ENCODE data around the gene CR1L.
A peak's percentile ranks its signal among the peaks of the same experiment; 100 is the strongest.
"Not testable (repeated sequence)": the region's sequence is repeated elsewhere in the genome, so short reads cannot be mapped to it uniquely, and the experiment has no call there.

Gene CR1L

DNA sequence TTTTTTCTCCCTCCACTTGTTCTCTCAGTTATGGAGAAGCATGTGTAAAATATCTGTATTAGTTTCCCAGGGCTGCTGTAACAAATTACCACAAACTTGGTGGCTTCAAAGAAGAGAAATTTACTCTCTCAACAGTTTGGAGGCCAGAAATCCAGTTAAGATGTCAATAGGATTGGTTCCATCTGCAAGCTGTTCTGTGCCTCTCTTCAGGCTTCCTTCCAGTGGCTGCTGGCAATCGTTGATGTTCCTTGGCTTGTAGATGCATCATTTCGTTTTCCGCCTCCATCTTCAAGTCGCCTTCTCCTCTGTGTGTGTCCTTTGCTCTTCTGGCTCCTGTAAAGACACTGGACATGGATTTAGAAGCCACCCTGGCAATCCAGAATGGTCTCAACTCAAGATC lies 45.6 kb downstream of the CR1L start:
- DNase-seq, result not testable (repeated sequence)

DNA sequence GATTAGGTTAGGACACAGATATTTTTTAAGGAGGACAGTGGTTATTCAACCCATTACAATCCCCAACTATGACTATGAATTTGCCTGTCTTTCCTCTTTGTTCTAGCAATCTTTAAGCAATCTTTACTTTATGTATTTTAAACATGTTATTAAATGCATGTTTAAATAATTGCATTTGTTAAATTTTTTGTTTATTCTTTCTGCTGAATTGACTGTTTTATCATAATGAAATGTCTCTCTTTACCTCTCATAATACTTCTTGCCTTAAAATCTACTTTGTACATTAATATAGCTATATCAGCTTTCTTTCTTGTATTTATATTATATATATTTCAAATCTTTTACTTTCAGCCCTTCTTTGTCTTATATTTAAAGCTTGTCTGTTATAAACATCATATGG lies 46.1 kb downstream of the CR1L start:
- no peak for DNase-seq

DNA sequence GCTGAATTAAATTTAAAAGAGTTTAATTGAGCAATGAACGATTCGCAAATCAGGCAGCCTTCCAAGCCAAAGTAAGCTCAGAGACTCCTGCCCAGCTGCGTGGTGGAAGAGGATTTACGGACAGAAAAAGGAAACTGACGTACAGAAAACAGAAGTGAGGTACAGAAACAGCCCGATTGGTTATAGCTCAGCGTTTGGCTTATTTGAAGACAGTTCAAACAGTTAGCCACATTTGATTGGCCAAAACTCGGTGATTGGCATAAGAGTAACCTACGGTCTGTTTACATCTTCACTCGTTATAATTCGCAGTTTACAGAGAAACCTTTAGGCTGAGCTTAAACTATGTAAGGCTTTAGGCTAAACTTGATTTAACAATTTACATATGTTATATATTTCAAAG lies 46.9 kb downstream of the CR1L start:
- no peak for DNase-seq

DNA sequence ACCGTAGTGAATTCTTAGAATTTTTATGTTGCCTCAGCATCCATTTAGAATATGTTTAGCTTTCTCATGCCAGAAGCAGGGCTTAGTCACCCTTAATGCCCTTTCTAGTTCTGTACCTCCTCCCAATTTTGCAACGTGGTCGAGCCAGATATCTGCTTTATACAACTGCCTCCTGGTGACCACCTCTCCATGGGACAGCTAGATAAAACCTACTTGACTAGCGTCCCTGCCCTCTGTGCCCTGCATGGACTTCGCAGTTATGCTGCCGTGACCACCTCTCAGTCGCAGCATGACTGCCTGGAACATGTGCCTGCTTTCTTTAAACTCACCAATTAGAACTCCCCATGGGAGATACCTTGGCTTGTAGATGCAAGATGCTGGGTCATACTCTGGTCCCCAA lies 47.4 kb downstream of the CR1L start:
- not testable (repeated sequence) for DNase-seq

DNA sequence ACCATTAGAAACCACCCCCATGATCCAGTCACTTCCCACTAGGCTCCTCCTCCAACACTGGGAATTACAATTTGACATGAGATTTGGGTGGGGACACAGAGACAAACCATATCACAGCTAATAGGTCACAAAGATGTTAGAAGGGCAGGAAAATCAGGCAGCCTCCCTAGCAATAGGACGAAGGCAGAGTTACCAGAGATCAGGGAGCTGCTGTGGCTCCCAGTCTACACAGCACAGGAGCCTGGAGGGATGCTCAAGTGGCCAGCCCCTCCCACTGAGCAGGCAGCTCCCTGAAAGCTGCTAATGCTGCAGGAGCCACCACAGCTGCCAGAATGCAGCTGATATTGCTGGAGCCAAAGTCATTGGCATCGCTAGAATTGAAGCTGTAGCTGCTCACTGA lies 51.0 kb downstream of the CR1L start:
- DNase-seq, result no peak

DNA sequence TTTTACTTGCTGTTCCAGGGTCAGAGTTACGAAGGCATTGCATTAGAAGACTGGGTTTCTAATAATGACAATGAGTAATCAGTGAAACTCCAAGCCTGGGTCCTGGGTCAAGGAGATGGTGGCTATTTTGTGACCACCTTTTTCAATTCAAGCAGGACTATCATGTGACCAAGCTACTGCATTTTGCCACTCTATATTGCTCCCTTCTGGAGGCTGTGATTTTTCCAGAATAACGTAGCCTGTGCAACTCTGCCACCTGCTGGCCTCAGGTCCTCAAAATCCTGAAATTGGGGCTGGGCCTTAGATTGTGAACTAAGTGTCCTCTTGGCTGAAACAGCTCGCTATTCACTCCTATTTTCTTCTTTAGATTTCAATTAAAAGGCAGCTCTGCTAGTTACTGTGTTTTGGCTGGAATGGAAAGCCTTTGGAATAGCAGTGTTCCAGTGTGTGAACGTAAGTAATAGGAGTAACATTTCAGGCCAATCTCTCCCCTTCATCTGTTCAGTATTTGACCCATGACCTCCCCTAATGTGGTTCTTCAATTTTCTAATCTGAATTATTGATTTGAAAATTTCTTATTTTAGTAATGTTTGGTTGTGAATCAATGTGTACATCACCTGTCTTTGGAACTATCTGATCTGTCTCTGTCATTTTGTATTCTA lies 54.0 kb downstream of the CR1L start:
- DNase-seq, result peak in 1 of 4 experiments; percentile 7

DNA sequence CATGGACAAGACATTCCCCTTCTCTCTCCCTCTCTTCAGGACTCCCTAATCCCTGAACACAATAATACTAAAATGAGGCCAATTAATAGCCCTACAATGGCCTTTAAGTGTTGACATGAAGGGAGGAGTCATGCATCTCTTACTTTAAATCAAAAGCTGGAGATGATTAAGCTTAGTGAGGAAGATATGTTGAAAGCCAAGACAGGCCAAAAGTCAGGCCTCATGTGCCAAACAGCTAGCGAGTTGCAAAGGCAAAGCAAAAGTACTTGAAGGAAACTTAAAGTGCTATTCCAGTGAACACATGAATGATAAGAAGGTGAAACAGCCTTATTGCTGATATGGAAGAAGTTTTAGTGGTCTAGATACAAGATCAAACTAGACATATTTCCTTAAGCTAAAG lies 57.4 kb downstream of the CR1L start:
- no peak for DNase-seq

DNA sequence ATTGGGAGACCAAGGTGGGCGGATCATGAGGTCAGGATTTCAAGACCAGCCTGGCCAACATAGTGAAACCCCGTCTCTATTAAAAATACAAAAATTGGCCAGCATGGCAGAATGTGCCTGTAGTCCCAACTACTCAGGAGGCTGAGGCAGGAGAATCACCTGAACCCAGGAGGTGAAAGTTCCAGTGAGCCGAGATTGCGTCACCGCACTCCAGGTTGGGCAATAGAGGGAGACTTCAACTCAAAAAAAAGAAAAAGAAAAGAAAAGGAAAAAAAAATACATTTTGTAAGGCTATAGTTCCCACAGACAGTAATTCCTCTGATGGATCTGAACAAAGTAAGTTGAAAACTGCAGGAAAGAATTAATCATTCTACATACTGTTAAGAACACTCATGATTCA lies 58.8 kb downstream of the CR1L start:
- DNase-seq, result no peak

DNA sequence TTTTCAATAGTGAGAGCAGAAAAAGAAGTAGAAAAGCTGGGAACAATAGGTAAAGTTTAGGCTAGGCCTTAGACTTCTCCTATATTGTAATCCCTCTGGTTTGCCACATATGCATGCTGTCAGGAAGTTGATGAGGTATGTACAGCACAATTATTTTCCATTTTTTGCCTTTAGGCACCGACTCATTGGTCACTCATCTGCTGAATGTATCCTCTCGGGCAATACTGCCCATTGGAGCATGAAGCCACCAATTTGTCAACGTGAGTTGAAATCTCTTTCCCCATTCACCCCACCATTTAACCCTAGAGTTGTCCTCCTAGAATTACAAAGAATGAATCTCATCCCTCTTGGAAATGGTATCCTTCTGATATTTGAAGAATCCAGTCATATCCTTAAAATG lies 63.1 kb downstream of the CR1L start:
- DNase-seq, result not testable (repeated sequence)

DNA sequence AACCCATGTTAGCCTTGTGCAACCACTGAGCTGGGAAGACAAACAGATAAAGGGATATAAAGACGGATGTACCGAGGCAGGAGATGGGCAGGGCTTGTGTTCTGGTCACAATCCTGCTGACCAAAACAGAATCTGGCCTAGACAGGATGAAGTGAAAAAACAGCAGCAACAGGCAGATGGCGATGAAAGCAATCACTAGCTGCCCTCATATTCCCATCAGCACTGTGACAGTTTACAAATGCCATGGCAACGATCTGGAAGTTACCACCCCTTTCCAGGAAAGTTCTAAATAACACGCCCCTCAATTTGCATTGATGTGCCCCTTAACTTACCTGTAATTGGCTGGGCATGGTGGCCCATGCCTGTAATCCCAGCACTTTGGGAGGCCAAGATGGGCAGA lies 66.4 kb downstream of the CR1L start:
- no peak for DNase-seq

DNA sequence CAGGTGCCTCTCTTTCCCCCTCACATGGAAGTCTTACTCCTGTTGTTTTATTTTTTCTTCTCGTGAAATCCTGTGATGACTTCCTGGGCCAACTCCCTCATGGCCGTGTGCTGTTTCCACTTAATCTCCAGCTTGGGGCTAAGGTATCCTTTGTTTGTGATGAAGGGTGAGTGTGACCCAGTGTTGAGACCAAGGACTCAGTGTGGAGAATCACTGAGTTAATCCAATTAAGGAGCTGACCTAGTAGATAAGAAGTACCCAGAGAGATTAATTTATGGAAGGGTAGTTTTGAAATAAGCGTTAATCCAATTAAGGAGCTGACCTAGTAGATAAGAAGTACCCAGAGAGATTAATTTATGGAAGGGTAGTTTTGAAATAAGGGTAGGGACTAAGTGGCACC lies 67.8 kb downstream of the CR1L start:
- not testable (repeated sequence) for DNase-seq

DNA sequence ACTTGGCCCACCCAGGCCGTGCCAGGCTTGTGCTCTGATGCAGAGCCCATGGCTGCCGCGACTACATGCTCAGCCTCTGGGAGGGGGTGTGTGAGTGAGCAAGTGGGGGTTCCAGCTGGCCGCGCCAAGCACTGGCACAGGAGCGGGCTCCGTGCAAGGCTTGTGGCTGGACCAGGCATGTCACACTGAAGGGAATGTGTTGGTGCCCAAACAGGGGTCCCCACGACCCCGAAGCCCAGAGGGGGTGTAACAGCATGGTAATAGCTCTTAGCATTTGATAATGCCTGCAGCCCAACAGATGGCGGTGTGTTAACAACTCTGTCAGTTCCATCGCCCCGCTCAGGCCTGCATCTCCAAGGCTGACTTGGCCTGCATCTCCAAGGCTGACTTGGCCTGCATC lies 68.6 kb downstream of the CR1L start:
- DNase-seq, result no peak

DNA sequence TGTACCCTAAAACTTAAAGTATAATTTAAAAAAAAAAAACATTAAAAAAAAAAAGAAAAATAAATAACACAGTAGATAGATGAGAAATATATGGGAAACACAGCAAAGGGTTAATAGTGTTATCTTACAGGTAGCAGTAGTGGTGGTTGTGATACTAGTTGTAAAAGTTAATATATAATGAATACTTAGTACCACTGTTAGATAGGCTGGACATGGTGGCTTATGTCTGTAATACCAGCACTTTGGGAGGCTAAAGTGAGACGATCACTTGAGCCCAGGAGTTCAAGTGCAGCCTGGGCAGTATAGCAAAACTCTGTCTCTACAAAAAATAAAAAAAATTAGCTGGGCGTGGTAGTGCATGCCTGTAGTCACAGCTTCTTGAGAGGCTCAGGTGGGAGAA lies 74.3 kb downstream of the CR1L start:
- DNase-seq, result no peak

DNA sequence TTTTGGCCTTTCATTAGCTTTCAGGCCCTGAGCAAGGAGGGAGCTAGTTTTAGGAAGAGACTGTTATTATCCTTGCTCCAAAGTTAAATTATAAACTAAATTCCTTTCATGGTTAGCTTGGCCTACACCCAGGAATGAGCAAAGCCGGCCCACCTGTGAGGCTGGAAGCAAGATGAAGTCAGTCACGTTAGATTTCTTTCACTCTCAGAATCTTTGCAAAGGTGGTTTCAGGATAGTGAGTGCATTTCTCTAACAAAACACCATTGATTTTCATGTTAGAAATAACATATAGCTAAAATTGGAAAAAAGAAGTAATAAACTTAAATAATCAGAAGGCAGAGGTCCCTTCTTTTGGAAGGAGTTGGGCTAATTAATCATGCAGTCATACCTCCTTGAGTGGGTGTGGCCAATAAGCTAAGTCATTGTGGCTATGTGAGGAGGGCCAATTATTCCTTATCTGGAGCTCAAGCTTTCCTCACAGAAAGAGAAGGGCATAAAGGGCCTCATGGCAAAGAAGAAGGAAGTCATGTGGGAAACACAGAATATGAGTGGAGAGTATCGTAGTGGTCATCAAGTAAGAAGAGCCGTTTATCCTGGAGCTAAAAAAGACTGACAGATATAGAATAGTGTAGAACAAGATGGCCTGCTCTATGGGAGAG lies 83.4 kb downstream of the CR1L start:
- DNase-seq, result not testable (repeated sequence)

DNA sequence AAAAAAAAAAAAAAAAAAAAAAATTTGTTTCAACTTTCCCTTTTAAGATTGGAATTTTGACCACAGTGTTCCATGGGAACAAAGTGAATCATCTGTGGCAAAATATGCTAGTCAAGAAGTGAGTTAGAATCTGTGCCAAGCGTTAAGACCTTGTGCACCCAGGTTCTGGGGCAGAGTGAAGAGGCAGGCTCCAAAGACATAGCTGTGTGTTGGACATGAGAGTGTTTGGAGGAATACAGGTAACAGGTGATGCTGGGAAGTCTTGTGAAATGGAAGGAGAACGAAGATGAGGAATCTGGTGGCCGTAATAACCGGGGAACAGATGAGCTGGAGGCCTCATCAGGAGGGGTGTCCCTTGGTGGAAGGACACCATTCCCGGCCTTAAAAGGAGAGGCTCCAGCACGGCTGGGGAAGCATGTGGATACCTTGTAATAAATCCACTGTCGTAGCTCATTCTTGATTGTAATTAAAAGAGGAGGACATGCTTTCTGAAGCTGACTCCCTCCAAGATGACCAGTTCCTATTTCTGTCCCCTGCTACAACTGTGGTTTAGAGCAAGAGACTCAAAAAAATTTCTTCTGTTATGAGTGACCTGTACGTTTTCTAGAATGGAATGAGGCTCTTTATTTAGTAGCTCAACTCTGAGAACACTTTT lies 92.7 kb downstream of the CR1L start:
- DNase-seq, result not testable (repeated sequence)

DNA sequence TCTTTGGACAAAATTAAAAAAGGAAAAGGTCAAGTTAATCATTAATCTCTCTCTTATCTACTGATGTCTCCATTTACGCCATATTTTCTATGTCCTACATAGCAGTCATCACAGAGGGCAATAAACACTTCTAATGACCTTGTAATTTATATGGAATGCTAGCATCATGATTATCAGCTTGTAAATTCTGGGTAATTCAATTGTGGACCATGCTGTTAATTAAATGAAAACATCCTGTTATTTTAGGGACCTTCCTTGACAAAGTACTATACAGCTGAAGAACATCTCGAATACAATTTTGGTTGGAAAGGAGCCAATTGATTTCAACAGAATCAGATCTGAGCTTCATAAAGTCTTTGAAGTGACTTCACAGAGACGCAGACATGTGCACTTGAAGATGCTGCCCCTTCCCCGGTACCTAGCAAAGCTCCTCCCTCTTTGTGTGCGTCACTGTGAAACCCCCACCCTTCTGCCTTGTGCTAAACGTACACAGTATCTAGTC lies 93.3 kb downstream of the CR1L start:
- DNase-seq, result peak in 1 of 4 experiments; percentile 11

DNA sequence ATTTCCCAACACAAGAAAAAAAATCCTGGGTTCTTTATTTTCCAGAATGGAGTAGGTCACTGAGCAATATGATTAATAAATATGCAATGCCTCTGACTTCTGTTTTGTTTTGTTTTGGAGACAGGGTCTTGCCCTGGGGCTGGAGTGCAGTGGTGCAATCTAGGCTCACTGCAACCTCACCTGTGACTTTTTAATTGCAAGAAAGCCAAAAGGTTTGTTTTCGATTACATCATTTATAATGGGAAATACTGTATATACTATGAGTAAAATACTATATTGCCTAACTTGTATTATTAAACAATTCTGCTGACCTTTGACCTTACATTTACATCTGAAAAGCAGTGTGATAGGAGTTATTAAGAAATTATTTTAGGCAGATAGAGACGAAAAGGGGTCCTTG lies 95.3 kb downstream of the CR1L start:
- no peak for DNase-seq

DNA sequence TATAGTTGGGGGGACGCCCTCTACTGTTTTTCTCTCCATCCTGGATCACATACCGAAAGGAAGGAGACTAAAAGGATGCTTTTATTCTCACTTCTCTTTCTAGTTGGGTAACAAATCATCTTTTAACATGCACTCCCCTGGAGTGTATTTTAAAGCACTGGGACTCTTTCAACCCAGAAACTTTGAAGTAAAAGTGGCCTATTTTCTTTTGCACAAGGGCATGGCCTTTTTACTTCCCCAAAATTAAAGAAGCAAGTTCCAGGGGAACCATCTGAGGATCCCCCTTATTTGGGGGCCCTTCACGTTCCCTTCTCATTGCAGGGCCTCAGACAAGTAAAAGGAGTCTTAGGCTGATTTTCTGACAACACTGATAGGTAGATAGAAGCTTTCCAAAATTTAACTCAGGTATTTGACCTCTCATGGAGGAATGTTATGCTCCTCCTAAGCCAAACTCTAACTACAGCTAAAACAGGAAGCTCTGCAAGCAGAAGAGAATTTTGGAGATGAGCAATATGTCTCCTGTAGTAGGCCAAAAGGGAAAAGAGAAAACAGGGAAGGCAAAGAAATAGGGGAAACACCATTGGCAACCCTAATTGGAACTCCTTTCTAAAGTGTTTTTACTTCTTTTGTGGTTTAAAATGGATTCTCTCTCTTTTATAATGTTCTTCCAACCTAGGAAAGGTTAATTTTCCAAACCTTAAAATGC lies 98.1 kb downstream of the CR1L start:
- DNase-seq, result no peak

DNA sequence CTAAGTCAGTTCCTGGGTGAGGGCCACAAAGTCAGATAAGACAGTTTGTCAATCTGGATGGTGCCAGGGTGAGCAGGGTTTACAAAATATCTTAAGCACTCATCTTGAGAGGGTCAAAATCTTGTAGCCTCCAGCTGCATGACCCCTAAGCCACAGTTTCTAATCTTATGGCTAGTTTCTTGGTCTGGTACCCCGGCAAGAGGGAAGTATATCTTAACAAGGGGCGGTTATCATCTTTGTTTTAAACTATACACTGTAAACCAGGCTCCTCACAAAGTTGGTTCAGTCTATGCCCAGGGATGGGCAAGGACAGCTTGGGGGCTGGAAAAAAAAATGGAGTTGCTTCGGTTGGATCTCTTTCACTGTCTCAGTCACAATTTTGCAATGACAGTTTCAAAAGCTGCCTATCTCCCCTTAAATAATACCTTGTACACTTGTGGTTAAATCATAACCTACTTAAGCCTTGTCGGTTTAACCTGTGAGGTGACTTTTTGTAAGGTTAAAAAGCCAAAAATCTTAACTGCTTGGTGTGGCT lies 99.1 kb downstream of the CR1L start:
- no peak for DNase-seq

DNA sequence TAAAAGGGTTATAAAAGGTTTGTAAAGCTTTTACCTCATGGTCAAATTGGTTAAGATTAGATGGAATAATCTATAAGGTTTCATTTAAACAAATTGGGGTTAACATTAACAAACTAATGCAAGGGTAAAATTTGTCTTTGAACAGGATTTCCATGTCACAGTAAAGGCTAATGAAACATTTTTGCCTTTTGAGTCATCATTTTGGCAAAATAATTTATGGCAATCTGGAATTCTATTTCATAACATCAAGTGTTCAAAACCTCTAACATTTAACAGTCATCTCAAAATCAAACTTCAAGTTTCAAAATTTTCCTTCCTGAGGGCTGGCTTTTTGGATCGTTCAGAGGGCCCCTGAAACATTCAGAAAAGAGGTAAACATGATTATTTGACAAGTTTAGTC lies 100.4 kb downstream of the CR1L start:
- DNase-seq, result no peak

DNA sequence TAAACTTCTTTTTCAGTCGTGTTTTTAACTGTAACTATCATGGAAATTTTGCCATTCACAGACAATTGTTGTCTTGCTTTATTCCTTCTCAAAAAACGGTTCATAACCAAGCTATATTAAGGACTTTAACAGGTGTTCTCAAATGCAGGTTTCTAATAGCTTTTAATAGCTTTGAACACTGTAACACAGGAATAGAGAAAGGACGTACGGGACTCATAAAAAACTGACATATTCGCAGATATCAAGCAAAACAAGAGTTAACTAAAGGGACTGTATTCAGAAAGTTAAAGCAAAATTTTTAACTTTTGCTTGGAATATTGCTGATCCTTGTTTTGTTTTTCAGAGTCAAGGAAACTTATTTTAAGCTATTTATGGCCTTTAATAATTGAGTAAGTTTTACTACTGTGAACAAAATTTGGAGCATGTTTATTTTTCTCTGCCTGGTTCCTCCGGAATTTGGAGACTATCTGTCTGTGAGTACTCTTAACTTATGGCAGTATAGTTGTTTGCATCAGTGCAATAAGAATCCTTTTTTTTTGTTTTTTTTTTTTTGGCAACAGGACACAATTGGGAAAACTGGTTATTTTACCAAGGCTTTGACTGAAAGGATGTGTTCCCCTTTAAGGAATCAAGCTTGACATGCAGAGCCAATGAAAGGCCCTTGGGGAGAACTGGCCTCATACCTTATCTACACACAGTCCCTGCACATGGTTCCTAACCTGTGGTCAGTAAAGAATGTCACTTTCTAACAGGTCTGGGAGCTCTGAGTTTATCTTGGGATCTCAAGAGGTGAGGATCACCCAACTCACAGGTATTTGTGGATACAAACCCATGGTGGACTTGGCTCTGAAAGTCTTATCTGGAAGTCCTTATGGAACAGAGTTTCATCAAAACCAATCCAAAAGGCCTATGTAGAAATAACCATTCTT lies 101.2 kb downstream of the CR1L start:
- no peak for DNase-seq
